ENCODE measurements around the gene PHGDH. TPM values are rescaled to one million over a fixed set of nuclear protein-coding genes. Genes with fewer than 3 reads are reported as not detected.
"Not testable (repeated sequence)": the region's sequence is repeated elsewhere in the genome, so short reads cannot be mapped to it uniquely, and the experiment has no call there.

The PHGDH gene
- total RNA-seq, 1 donor from 2014 or later, result 13.0 TPM

GRCh38 chr1:119696863-119697262 is 14.9 kb upstream of the PHGDH start:
- not testable (repeated sequence) for FAIRE-seq; DNase-seq (ENCODE audit: low spot score in 2 of 2)

- DNase-seq (ENCODE audit: low spot score in 2 of 2) (no peak), FAIRE-seq (no peak)
Measured at GRCh38 chr1:119697598-119697997, 14.1 kb upstream of the PHGDH start.

GRCh38 chr1:119700326-119700725 is 11.4 kb upstream of the PHGDH start:
- no peak for FAIRE-seq
- DNase-seq (ENCODE audit: low spot score in 2 of 2), result no peak

- no peak for DNase-seq (ENCODE audit: low spot score in 2 of 2)
- no peak for FAIRE-seq
Measured at GRCh38 chr1:119701659-119702058, 10.1 kb upstream of the PHGDH start.

- DNase-seq (ENCODE audit: low spot score in 2 of 2) (no peak), FAIRE-seq (no peak)
Measured at GRCh38 chr1:119702384-119702783, 9.3 kb upstream of the PHGDH start.

- FAIRE-seq, result no peak
- DNase-seq (ENCODE audit: low spot score in 2 of 2), result no peak
Measured at GRCh38 chr1:119703666-119704450, 7.9 kb upstream of the PHGDH start.

- not testable (repeated sequence) for DNase-seq (ENCODE audit: low spot score in 2 of 2); FAIRE-seq
Measured at GRCh38 chr1:119706599-119706998, 5.1 kb upstream of the PHGDH start.

GRCh38 chr1:119711356-119711803 is 354 bp upstream of the PHGDH start:
- DNase-seq (ENCODE audit: low spot score in 2 of 2); FAIRE-seq: not testable (repeated sequence)

- FAIRE-seq (no peak), DNase-seq (ENCODE audit: low spot score in 2 of 2) (peak; percentile 48 to 64)
Measured at GRCh38 chr1:119712342-119713038, 756 bp downstream of the PHGDH start.

- no peak for DNase-seq (ENCODE audit: low spot score in 2 of 2)
- FAIRE-seq, result no peak
Measured at GRCh38 chr1:119713039-119713748, 1.5 kb downstream of the PHGDH start.

- FAIRE-seq (no peak), DNase-seq (ENCODE audit: low spot score in 2 of 2) (no peak)
Measured at GRCh38 chr1:119713749-119714456, 2.2 kb downstream of the PHGDH start.

- FAIRE-seq (no peak), DNase-seq (ENCODE audit: low spot score in 2 of 2) (no peak)
Measured at GRCh38 chr1:119714583-119714982, 2.8 kb downstream of the PHGDH start.

- no peak for FAIRE-seq
- no peak for DNase-seq (ENCODE audit: low spot score in 2 of 2)
Measured at GRCh38 chr1:119715542-119715941, 3.8 kb downstream of the PHGDH start.

GRCh38 chr1:119718409-119718808 is 6.7 kb downstream of the PHGDH start:
- FAIRE-seq, result no peak

GRCh38 chr1:119718972-119719371 is 7.2 kb downstream of the PHGDH start:
- no peak for FAIRE-seq
- DNase-seq (ENCODE audit: low spot score in 2 of 2), result no peak

More at GRCh38 chr1:119718409-119718808, 6.7 kb downstream of the PHGDH start:
- DNase-seq (ENCODE audit: low spot score in 2 of 2), result no peak

GRCh38 chr1:119720866-119721440 is 9.2 kb downstream of the PHGDH start:
- FAIRE-seq (no peak), DNase-seq (ENCODE audit: low spot score in 2 of 2) (no peak)

GRCh38 chr1:119721896-119722295 is 10.2 kb downstream of the PHGDH start:
- no peak for FAIRE-seq

GRCh38 chr1:119724611-119725218 is 13.0 kb downstream of the PHGDH start:
- DNase-seq (ENCODE audit: low spot score in 2 of 2) (no peak), FAIRE-seq (no peak)

More at GRCh38 chr1:119721896-119722295, 10.2 kb downstream of the PHGDH start:
- DNase-seq (ENCODE audit: low spot score in 2 of 2), result no peak

- DNase-seq (ENCODE audit: low spot score in 2 of 2) (no peak), FAIRE-seq (no peak)
Measured at GRCh38 chr1:119725626-119726025, 13.9 kb downstream of the PHGDH start.

GRCh38 chr1:119727991-119728390 is 16.3 kb downstream of the PHGDH start:
- DNase-seq (ENCODE audit: low spot score in 2 of 2), result no peak
- FAIRE-seq, result no peak

All from frontal cortex (tissue), 4 donors.